Measurements from ENCODE around the gene RUNX2. TPM values are rescaled to one million over a fixed set of nuclear protein-coding genes. Genes with fewer than 3 reads are reported as not detected.

RUNX2 gene
- total and polyA plus RNA-seq, 10 of the 15 experiments (the other 5 are each of a cell fraction or from before 2014, with no cell fraction given) = 0.01 to 0.77 (median 0.15) TPM; not detected in 3

DNA sequence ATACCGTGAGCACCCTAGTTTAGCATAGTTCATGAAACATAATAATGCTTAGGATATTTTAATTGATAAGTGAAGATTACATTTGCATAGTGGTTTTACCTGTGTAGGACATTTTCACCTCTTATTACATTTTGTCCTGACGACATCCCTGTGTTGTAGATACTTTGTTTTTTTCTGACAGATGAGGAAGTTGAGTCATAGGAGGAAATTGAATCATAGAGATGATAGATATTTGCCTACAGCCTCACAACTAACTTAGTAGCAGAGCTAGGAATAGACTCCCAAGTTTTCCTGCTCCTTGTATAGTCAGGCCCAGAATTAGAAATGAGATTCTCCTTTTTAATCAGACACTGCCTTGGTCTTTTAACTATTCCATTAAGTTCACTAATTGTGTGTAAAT is 150.1 kb downstream of the RUNX2 start:
- ChIA-PET RAD21 (ENCODE audit: unreplicated experiment) (no interaction called here), POLR2A (no interaction called here), SMC1A (ENCODE audit: uncharacterized antibody, unreplicated experiment) (no interaction called here), CTCF (no interaction called here)
- DNase-seq (ENCODE audit: low read depth, low spot score) (no peak), ATAC-seq (no peak), FAIRE-seq (no peak)
- no peaks in the 10 kb centered on the region for H3K36me3 ChIP-seq (ENCODE audit: control insufficient read depth in 2 of 2, insufficient read depth in 2 of 2, low read length in 1 of 2)
- H3K9ac ChIP-seq (ENCODE audit: control insufficient read depth, insufficient read depth, low read length) = no peak overlapping the region
- BruUV-seq (replicated peaks) = no TSS peak
- H2AFZ ChIP-seq (ENCODE audit: control insufficient read depth, low read depth, low read length) = no peak overlapping the region
- WGBS (ENCODE audit: insufficient coverage, insufficient replicate concordance, low lambda C conversion rate, missing lambda C conversion rate) = 20% methylated on average over 2 of the region's 2 CpGs
- intact Hi-C loops (cut with micrococcal nuclease; ENCODE audit: unreplicated experiment) = no loop called here
- H3K27ac ChIP-seq (ENCODE audit: control insufficient read depth, insufficient read depth) = no peak overlapping the region
- H3K79me2 ChIP-seq (ENCODE audit: control insufficient read depth, insufficient read depth, low read length) = no peaks in the 10 kb centered on the region
- 0 out of 2 replicates have a peak, but pooled peaks cover 5% of the 10 kb centered on the region for H3K4me1 ChIP-seq (ENCODE audit: control insufficient read depth, insufficient read depth, low read length)
- in situ Hi-C loops (cut with MboI) = no loop called here
- no peak overlapping the region for H3K4me3 ChIP-seq
- H4K20me1 ChIP-seq (ENCODE audit: control insufficient read depth, insufficient read depth) = no peaks in the 10 kb centered on the region
- no peaks in the 10 kb centered on the region; the same call in 2 of the 3 replicates for H3K9me3 ChIP-seq (replicated peaks; ENCODE audit: control insufficient read depth, insufficient read depth, low read length)
- H3K4me2 ChIP-seq (ENCODE audit: control insufficient read depth, insufficient read depth) = no peak overlapping the region
- H3K27me3 ChIP-seq (replicated peaks in 1 of 2; ENCODE audit: control insufficient read depth in 2 of 2, insufficient read depth in 2 of 2, low read length in 1 of 2) = peaks cover 0 to 7% of the 10 kb centered on the region in 2 experiments; a peak in 2 of 4 replicates
- TF ChIP-seq, protein P1, sequence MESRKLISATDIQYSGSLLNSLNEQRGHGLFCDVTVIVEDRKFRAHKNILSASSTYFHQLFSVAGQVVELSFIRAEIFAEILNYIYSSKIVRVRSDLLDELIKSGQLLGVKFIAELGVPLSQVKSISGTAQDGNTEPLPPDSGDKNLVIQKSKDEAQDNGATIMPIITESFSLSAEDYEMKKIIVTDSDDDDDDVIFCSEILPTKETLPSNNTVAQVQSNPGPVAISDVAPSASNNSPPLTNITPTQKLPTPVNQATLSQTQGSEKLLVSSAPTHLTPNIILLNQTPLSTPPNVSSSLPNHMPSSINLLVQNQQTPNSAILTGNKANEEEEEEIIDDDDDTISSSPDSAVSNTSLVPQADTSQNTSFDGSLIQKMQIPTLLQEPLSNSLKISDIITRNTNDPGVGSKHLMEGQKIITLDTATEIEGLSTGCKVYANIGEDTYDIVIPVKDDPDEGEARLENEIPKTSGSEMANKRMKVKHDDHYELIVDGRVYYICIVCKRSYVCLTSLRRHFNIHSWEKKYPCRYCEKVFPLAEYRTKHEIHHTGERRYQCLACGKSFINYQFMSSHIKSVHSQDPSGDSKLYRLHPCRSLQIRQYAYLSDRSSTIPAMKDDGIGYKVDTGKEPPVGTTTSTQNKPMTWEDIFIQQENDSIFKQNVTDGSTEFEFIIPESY (IDR thresholded peaks at IDR 0.05) = no peak
- TF ChIP-seq TCF3 (IDR thresholded peaks at IDR 0.05; ENCODE audit: borderline replicate concordance, insufficient read depth, low read depth, low read length) = no peak
- no peak for TF ChIP-seq YY1 (IDR thresholded peaks at IDR 0.05; ENCODE audit: low read depth, low read length)
- no peak for TF ChIP-seq EZH2 (IDR thresholded peaks at IDR 0.05; ENCODE audit: borderline replicate concordance, control insufficient read depth, low read depth, low read length)
- no peak for TF ChIP-seq BRCA1 (IDR thresholded peaks at IDR 0.05; ENCODE audit: low read depth, low read length)
- no peak for TF ChIP-seq TARDBP (IDR thresholded peaks at IDR 0.05; ENCODE audit: borderline replicate concordance)
- TF ChIP-seq, protein P2, sequence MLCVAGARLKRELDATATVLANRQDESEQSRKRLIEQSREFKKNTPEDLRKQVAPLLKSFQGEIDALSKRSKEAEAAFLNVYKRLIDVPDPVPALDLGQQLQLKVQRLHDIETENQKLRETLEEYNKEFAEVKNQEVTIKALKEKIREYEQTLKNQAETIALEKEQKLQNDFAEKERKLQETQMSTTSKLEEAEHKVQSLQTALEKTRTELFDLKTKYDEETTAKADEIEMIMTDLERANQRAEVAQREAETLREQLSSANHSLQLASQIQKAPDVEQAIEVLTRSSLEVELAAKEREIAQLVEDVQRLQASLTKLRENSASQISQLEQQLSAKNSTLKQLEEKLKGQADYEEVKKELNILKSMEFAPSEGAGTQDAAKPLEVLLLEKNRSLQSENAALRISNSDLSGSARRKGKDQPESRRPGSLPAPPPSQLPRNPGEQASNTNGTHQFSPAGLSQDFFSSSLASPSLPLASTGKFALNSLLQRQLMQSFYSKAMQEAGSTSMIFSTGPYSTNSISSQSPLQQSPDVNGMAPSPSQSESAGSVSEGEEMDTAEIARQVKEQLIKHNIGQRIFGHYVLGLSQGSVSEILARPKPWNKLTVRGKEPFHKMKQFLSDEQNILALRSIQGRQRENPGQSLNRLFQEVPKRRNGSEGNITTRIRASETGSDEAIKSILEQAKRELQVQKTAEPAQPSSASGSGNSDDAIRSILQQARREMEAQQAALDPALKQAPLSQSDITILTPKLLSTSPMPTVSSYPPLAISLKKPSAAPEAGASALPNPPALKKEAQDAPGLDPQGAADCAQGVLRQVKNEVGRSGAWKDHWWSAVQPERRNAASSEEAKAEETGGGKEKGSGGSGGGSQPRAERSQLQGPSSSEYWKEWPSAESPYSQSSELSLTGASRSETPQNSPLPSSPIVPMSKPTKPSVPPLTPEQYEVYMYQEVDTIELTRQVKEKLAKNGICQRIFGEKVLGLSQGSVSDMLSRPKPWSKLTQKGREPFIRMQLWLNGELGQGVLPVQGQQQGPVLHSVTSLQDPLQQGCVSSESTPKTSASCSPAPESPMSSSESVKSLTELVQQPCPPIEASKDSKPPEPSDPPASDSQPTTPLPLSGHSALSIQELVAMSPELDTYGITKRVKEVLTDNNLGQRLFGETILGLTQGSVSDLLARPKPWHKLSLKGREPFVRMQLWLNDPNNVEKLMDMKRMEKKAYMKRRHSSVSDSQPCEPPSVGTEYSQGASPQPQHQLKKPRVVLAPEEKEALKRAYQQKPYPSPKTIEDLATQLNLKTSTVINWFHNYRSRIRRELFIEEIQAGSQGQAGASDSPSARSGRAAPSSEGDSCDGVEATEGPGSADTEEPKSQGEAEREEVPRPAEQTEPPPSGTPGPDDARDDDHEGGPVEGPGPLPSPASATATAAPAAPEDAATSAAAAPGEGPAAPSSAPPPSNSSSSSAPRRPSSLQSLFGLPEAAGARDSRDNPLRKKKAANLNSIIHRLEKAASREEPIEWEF (IDR thresholded peaks at IDR 0.05; ENCODE audit: insufficient replicate concordance, low read depth, low read length) = no peak
- no peak for TF ChIP-seq SREBF1 (IDR thresholded peaks at IDR 0.05; ENCODE audit: low read length)
- no peak for TF ChIP-seq RCOR1 (conservative IDR thresholded peaks at IDR 0.05; ENCODE audit: low read depth, low read length)
- TF ChIP-seq, protein P3, sequence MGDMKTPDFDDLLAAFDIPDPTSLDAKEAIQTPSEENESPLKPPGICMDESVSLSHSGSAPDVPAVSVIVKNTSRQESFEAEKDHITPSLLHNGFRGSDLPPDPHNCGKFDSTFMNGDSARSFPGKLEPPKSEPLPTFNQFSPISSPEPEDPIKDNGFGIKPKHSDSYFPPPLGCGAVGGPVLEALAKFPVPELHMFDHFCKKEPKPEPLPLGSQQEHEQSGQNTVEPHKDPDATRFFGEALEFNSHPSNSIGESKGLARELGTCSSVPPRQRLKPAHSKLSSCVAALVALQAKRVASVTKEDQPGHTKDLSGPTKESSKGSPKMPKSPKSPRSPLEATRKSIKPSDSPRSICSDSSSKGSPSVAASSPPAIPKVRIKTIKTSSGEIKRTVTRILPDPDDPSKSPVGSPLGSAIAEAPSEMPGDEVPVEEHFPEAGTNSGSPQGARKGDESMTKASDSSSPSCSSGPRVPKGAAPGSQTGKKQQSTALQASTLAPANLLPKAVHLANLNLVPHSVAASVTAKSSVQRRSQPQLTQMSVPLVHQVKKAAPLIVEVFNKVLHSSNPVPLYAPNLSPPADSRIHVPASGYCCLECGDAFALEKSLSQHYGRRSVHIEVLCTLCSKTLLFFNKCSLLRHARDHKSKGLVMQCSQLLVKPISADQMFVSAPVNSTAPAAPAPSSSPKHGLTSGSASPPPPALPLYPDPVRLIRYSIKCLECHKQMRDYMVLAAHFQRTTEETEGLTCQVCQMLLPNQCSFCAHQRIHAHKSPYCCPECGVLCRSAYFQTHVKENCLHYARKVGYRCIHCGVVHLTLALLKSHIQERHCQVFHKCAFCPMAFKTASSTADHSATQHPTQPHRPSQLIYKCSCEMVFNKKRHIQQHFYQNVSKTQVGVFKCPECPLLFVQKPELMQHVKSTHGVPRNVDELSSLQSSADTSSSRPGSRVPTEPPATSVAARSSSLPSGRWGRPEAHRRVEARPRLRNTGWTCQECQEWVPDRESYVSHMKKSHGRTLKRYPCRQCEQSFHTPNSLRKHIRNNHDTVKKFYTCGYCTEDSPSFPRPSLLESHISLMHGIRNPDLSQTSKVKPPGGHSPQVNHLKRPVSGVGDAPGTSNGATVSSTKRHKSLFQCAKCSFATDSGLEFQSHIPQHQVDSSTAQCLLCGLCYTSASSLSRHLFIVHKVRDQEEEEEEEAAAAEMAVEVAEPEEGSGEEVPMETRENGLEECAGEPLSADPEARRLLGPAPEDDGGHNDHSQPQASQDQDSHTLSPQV (IDR thresholded peaks at IDR 0.05) = no peak
- TF ChIP-seq ZNF622 (IDR thresholded peaks at IDR 0.05) = no peak
- no peak for TF ChIP-seq SUZ12 (IDR thresholded peaks at IDR 0.05; ENCODE audit: unreplicated experiment)
- TF ChIP-seq CBX5 (IDR thresholded peaks at IDR 0.05; ENCODE audit: low read depth) = no peak
